GM18526 (cell line): ENCODE data around the gene PCNX3.

ENCODE experiments used
- POLR2A ChIP-seq: IDR thresholded peaks from 3 replicates; pipeline ENCODE4 v1.6.1; 2011; ENCODE audit not compliant: insufficient read length; ENCODE audit errors: extremely low read depth

Gene PCNX3

DNA sequence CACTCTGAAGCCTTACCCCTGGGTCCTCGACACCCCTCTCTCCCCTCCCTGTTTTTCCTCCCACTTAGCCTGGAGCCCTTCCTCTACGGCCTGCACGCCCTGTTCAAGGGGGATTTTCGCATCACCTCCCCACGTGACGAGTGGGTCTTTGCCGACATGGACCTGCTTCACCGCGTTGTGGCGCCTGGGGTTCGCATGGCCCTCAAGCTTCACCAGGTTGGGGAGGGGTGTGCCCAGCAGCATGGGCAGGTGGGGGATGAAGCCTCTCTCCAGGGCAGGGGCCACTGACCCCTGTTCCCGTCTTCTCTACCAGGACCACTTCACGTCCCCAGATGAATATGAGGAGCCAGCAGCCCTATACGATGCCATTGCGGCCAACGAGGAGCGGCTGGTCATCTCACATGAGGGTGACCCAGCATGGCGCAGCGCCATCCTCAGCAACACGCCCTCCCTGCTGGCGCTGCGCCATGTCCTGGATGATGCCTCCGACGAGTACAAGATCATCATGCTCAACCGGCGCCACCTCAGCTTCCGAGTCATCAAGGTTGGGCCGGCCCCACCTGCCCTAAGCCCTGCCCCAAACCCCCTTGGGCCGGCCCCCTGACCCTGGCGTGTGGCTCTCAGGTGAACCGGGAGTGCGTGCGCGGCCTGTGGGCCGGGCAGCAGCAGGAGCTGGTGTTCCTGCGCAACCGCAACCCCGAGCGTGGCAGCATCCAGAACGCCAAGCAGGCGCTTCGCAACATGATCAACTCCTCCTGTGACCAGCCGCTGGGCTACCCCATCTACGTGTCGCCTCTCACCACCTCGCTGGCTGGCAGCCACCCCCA lies 19.5 kb downstream of the PCNX3 start:
- no peak for TF ChIP-seq POLR2A

DNA sequence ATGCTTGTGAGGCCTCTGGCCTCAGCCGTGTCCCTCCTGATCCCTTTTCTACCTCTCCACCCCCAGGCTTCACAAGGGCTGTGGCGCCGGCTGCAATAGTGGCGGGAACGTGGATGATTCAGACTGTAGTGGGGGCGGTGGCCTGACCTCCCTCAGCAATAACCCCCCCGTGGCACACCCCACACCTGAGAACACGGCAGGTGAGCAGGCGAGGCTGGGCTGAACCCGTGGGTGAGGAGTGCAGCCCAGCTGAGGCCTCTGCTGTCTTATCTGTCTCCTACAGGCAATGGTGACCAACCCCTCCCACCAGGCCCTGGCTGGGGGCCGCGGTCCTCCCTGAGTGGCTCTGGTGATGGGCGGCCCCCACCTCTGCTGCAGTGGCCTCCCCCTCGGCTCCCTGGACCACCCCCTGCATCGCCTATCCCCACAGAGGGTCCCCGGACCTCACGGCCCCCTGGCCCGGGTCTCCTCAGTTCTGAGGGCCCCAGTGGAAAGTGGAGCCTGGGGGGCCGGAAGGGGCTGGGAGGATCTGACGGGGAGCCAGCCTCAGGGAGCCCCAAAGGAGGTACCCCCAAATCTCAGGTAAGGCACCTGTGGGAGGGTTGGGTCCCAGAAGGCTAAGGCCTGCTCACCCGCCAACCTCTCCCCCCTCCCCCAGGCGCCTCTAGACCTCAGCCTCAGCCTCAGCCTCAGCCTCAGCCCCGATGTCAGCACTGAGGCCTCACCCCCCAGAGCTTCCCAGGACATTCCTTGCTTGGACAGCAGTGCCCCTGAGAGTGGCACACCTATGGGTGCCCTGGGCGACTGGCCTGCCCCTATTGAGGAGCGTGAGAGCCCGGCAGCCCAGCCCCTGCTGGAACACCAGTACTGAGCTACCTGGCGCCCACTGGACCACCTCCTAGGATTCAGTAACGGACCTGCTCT lies 20.8 kb downstream of the PCNX3 start:
- TF ChIP-seq POLR2A: no peak

DNA sequence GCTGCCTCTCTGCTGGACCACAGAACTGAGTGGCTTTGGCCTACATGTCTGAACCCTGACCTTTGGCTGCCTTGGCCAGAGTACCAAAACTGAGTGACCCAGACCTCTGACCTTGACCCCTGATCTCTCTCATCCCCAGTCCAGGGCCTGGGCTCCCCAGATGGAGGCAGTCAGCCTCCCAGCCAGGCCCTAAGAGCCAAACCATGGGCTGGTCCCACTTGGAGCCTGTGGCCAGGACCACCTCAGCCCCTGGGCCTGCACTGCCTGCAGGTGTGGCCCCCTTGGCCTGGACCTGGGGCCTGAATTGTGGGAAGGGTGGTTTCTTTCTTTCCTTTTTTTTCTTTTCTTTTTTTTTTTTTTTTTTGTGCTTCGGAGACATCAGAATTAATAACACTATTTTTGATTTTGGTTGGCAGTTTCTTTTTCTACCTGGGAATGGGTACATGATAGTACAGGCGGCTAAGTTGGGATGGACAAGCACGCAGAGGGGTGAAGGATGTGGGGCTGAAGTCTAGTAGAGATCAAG lies 21.5 kb downstream of the PCNX3 start:
- TF ChIP-seq POLR2A: no peak

DNA sequence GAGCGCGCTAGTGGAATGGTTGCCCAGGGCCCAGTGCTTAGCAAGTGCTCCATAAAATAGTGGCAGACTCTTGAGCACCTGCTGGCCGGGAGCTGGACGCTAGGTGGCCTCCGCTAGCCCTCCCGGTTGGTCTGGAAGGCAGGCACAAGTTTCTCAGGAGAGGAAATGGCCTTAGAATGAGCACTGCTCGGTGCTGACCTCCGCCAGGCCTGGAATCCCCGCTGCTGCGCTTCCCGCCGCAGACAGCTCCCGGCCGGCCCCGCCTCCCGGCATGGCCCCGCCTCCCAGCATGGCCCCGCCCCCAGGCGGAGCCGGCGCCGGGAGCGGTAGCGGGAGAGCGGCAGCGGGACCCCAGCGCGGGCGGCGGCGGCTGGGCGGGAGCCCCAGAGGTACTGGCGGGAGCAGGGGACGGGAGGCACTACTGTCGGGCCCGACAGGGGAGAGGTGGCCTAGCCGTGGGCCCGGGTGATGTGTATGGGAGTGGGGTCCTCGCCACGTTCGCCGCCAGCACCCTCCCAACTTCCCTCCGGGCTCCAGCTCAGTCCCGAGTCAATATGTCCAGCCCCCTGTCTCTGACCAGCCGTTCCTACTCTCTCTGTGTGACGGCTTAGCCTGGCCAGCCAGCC lies 22.3 kb downstream of the PCNX3 start, which contains the start of gene SIPA1:
SIPA1 (plus strand) TSS at position 308 of the 626 bp plus-strand sequence. CDS start 2,821 bp downstream, outside the sequence.
- TF ChIP-seq POLR2A: peak; percentile 72

DNA sequence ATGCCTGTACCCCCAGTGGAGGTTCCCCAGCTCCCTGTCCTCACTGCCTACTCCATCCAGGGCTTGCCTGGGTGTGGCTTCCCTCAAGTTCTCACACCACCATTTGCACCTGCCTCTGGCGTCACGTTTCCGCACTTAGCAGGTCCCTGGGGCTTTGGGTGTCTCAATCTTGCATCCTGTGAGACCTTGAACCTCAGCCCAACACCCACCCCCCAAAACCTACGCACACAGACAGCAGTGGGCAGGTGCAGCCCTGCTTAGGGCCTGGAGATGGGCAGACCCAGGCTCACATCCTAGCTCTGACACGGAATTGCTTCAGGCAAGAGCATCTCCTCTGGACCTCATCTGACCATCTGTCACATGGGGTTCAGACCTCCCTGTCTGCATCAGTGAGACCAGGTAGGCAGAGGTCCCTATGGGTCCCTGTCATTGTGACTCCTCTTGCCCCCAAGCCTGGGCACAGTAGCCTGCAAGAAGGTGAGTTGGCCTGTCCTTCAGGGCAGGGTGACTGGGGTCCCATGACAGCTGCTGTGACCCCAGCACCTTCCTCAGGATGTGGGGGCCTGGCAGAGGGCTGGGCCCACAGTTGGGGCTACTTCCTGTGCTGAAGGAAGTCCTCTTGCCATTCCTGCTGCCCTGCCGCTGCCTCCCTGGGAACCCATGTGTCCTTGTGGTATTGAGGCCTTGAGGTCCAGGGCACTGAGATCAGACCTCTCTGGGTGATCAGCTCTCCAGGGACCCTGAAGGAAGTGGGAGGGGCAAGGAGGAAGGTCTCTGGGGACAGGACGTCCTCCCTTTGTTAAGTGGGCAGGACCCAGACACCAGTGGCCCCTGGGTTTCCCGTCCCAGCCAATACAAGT lies 24.3 kb downstream of the PCNX3 start:
- TF ChIP-seq POLR2A: peak; percentile 61

DNA sequence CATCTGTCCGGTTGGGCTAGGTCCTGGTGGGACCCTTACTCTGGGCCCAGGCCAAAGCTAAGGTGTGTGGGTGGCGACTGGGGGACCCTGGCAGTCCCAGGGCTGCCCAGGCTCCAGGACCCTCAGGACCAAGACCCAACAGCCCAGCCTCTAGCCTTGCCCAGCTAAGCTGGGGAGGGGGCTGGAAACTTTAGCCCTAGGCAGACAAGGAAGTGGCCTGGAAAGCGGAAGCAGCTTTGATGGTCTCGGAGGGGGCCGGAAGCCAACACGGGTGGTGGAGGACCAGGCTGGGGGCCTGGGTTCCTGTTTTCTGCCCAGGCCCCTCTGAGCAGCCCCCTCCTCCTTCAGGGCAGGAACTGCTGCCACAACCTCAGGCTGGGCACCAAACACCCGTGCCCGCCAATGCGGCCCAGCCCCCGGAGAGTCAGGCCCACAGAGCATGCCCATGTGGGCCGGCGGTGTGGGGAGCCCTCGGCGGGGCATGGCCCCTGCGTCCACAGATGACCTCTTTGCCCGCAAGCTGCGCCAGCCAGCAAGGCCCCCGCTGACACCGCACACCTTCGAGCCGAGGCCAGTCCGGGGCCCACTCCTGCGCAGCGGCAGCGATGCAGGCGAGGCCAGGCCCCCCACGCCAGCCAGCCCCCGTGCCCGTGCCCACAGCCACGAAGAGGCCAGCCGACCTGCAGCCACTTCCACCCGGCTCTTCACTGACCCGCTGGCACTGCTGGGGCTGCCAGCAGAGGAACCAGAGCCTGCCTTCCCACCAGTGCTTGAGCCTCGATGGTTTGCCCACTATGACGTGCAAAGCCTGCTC lies 25.1 kb downstream of the PCNX3 start:
- peak; percentile 25 for TF ChIP-seq POLR2A

DNA sequence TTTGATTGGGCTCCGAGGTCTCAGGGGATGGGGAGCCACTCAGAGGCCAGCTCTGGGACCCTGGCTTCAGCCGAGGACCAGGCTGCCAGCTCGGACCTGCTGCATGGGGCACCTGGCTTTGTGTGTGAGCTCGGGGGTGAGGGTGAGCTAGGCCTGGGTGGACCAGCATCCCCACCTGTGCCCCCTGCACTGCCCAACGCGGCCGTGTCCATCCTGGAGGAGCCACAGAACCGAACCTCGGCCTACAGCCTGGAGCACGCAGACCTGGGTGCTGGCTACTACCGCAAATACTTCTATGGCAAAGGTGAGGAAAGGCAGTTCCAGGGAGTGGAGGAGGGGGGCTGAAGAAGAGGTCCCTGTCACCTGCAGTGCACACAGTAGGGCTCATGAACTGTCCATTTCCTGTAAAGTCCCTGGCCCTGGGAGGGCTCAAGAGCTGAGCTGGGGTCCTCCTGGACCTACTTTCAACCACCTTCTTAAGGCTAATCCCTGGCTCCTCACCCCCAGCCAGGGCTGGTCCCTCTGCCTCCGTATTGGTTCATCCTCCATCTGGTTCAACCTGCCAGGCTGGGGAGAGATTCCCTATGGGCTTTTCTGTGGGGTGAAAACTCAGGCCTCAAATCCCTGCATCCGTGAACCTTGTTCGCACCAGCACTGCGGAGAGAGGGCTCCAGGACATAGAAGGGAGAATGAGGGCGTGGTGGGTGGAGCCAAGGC lies 25.9 kb downstream of the PCNX3 start:
- TF ChIP-seq POLR2A: no peak

DNA sequence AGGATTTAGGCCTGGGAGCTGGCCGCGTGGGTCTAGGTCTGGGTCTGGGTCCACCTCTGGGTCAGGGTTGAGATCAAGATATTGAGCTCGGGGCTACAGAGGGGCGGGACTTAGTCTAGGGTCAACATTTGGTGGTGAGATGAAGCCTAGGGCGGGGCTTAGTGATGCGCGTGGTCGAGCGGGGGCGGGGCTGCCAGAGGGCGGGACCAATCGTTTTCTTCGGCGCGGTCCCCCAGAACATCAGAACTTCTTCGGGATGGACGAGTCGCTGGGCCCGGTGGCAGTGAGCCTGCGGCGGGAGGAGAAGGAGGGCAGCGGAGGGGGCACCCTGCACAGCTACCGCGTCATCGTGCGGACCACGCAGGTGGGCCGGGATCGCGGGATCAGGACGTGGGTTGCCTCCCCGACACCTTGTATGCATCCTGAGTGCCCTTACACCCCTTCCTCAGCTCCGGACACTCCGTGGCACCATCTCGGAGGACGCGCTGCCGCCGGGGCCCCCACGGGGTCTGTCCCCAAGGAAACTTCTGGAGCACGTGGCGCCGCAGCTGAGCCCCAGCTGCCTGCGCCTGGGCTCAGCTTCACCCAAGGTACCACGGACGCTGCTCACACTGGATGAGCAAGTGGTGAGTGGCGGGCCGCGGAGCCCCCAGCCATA lies 26.6 kb downstream of the PCNX3 start:
- no peak for TF ChIP-seq POLR2A

DNA sequence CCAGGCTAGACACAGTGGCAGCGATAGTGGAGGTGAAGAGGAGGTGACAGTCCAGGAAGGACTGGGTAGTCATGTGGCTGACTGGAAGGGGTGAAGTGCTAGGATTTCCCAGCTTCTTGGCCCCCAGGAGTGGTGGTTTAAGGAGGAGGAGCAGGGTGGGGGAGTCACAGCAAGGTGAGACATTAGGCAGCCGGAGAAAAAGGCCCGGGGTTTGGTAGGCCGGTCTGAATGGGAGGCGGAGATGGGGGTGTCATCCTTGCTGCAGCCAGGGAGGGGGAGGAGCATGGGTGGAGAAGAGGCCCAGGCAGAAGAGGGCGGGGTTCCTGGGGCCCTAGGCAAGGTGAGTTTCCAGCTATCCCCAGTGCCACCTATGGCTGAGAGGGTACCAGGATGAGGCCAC lies 28.4 kb downstream of the PCNX3 start:
- TF ChIP-seq POLR2A: no peak

DNA sequence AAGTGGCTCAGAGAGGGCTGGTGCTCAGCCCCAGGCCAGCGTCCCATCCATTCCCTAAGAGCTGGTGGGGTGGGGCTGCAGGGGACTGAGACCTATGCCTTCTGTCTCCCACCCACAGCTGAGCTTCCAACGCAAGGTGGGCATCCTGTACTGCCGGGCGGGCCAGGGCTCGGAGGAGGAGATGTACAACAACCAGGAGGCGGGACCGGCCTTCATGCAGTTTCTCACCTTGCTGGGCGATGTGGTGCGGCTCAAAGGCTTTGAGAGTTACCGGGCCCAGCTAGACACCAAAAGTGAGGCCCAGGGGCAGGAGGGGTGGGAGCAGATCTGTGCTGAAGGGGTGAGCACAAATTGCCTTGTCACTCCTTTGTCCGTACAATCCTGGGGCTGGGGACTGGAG lies 29.3 kb downstream of the PCNX3 start:
- no peak for TF ChIP-seq POLR2A

DNA sequence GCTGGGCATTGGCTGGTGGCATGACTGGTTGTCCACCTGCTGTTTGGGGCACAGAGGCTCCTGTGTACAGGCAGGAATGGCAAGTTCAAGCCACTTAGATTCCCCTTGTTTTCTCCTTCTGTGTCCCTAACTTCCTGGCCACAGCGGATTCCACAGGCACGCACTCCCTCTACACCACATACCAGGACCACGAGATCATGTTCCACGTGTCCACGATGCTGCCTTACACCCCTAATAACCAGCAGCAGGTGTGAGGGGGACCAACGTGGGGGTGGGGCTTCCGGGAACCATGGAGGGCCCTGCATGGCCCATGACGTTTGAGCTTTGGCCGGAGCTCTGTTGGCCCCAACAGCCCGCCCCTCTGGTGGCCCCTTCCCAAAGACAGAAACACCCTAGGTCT lies 30.1 kb downstream of the PCNX3 start:
- no peak for TF ChIP-seq POLR2A

DNA sequence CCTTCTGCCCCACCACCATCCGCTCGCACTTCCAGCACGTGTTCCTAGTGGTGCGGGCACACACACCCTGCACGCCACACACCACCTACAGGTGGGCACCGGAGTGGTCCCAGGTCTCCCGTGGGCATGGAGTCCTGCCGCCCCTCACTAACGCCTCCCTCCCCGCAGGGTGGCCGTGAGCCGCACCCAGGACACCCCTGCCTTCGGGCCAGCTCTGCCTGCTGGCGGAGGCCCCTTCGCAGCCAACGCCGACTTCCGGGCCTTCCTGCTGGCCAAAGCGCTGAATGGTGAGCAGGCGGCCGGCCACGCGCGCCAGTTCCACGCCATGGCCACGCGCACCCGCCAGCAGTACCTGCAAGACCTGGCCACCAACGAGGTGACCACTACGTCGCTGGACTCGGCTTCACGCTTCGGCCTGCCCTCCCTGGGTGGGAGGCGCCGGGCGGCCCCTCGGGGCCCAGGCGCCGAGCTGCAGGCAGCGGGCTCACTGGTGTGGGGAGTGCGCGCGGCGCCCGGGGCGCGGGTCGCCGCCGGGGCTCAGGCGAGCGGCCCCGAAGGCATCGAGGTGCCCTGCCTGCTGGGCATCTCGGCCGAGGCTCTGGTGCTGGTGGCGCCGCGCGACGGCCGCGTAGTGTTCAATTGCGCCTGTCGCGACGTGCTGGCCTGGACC lies 30.8 kb downstream of the PCNX3 start:
- no peak for TF ChIP-seq POLR2A
